ENCODE results near the gene MED13L. TPM values are rescaled to one million over a fixed set of nuclear protein-coding genes. Genes with fewer than 3 reads are reported as not detected.

The MED13L gene
- total and polyA plus RNA-seq, 2 donors (not counting 3 experiments of a cell fraction or from before 2014, with no cell fraction given): 27.4 to 93.6 TPM

GRCh38 chr12:115916910-115917668, 360.4 kb downstream of the MED13L start:
- CTCF ChIA-PET: interaction anchor here (0.6 to 8.1 kb wide), 31 partner anchors 8 to 1951 kb away, joined by 3 to 183 read pairs (median 5); partner anchors contain the start of genes RBM19 and TBX3
- Histone ChIP-seq H3K9me3 (replicated peaks; ENCODE audit: control insufficient read depth, insufficient read depth, low read length) (no peaks in the 10 kb centered on the region), H3K9ac (replicated peaks; ENCODE audit: extremely low read depth, insufficient read depth, low read length) (no peak overlapping the region), H3K9me1 (replicated peaks; ENCODE audit: control insufficient read depth, extremely low read depth, insufficient read depth, low read length) (no peaks in the 10 kb centered on the region), H4K20me1 (replicated peaks; ENCODE audit: control insufficient read depth, extremely low read depth, insufficient read depth, low read length) (no peaks in the 10 kb centered on the region), H3K27me3 (ENCODE audit: control insufficient read depth in 2 of 2, insufficient read depth in 2 of 2, low read length in 2 of 2) (peaks cover 0 to 2% of the 10 kb centered on the region in 2 experiments), H2AFZ (ENCODE audit: low read depth, low read length) (no peak overlapping the region), H3K36me3 (ENCODE audit: control insufficient read depth in 2 of 2, extremely low read depth in 1 of 2, insufficient read depth in 2 of 2, low read length in 2 of 2) (no peaks in the 10 kb centered on the region), H3K4me3 (replicated peaks in 1 of 3; ENCODE audit: insufficient read depth in 1 of 3, low read depth in 1 of 3, low read length in 3 of 3) (no peak overlapping the region), H3K4me1 (ENCODE audit: control insufficient read depth, extremely low read depth, insufficient read depth, low read length) (no peaks in the 10 kb centered on the region), H3K27ac (ENCODE audit: insufficient read depth, low read depth, low read length) (no peak overlapping the region), H3K4me2 (ENCODE audit: insufficient read depth, low read length) (no peak overlapping the region), H3K79me2 (ENCODE audit: control insufficient read depth, insufficient read depth, low read length) (no peaks in the 10 kb centered on the region)
- peak; percentile 5 for DNase-seq (ENCODE audit: low read depth, low spot score)
- intact Hi-C loops (cut with micrococcal nuclease): loop anchor here (1.0 kb wide), 4 partner anchors 1249 to 1937 kb away; no protein-coding TSS in a partner anchor
- POLR2A ChIA-PET: no interaction called here
- FAIRE-seq: peak; percentile 74
- TF ChIP-seq, protein P1, sequence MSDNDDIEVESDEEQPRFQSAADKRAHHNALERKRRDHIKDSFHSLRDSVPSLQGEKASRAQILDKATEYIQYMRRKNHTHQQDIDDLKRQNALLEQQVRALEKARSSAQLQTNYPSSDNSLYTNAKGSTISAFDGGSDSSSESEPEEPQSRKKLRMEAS (IDR thresholded peaks at IDR 0.05; ENCODE audit: insufficient read depth, insufficient read length): no peak
- TF ChIP-seq, protein P2, sequence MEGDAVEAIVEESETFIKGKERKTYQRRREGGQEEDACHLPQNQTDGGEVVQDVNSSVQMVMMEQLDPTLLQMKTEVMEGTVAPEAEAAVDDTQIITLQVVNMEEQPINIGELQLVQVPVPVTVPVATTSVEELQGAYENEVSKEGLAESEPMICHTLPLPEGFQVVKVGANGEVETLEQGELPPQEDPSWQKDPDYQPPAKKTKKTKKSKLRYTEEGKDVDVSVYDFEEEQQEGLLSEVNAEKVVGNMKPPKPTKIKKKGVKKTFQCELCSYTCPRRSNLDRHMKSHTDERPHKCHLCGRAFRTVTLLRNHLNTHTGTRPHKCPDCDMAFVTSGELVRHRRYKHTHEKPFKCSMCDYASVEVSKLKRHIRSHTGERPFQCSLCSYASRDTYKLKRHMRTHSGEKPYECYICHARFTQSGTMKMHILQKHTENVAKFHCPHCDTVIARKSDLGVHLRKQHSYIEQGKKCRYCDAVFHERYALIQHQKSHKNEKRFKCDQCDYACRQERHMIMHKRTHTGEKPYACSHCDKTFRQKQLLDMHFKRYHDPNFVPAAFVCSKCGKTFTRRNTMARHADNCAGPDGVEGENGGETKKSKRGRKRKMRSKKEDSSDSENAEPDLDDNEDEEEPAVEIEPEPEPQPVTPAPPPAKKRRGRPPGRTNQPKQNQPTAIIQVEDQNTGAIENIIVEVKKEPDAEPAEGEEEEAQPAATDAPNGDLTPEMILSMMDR (IDR thresholded peaks at IDR 0.05; ENCODE audit: extremely low read depth in 1 of 2, insufficient read depth in 1 of 2, low read depth in 1 of 2, low read length in 2 of 2): peak; percentile 77 to 89
- TF ChIP-seq GATA2 (IDR thresholded peaks at IDR 0.05; ENCODE audit: insufficient read depth, insufficient read length, low read depth, low read length): no peak
- no TSS peak for BruUV-seq (replicated peaks)
- dilution Hi-C loops (cut with MboI; ENCODE audit: extremely low pct_ligation_motif_present, low sequenced_read_pairs): no loop called here

DNA sequence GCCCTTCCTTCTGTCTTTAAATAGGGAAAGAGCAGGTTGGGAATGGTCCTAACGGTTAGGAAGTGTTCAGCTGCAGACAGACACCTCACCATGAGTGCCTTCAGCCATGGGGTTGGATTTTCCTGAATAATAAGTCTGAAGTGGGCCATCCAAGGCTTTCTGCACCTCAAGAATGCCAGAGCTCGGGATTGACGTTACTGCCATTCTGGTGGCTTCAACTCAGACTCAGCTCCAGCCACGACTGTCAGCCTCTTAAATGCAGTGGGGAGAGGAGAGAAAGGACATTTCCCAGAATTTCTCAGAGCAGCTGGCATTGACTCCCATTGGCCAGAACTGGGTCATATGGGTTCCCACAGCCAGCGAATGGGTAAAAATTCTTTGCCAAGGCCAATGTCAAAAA, 363.4 kb downstream of the MED13L start:
- Histone ChIP-seq H3K4me1 (ENCODE audit: control insufficient read depth, extremely low read depth, insufficient read depth, low read length) (no peaks in the 10 kb centered on the region), H3K36me3 (ENCODE audit: control insufficient read depth in 2 of 2, extremely low read depth in 1 of 2, insufficient read depth in 2 of 2, low read length in 2 of 2) (no peaks in the 10 kb centered on the region), H3K9ac (replicated peaks; ENCODE audit: extremely low read depth, insufficient read depth, low read length) (no peak overlapping the region), H4K20me1 (replicated peaks; ENCODE audit: control insufficient read depth, extremely low read depth, insufficient read depth, low read length) (no peaks in the 10 kb centered on the region), H3K4me2 (ENCODE audit: insufficient read depth, low read length) (no peak overlapping the region), H3K4me3 (replicated peaks in 1 of 3; ENCODE audit: insufficient read depth in 1 of 3, low read depth in 1 of 3, low read length in 3 of 3) (no peak overlapping the region), H3K27ac (ENCODE audit: insufficient read depth, low read depth, low read length) (no peak overlapping the region), H3K9me1 (replicated peaks; ENCODE audit: control insufficient read depth, extremely low read depth, insufficient read depth, low read length) (no peaks in the 10 kb centered on the region), H3K9me3 (replicated peaks; ENCODE audit: control insufficient read depth, insufficient read depth, low read length) (no peaks in the 10 kb centered on the region), H3K79me2 (ENCODE audit: control insufficient read depth, insufficient read depth, low read length) (no peaks in the 10 kb centered on the region), H3K27me3 (ENCODE audit: control insufficient read depth in 2 of 2, insufficient read depth in 2 of 2, low read length in 2 of 2) (no peaks in the 10 kb centered on the region), H2AFZ (ENCODE audit: low read depth, low read length) (no peak overlapping the region)
- ChIA-PET CTCF (interaction anchor here (1.6 to 8.1 kb wide), 3 partner anchors 1252 to 1933 kb away, joined by 8 to 183 read pairs (median 10); no protein-coding TSS in a partner anchor), POLR2A (no interaction called here)
- TF ChIP-seq EZH2 (IDR thresholded peaks at IDR 0.05; ENCODE audit: borderline replicate concordance, low read depth, low read length, severe bottlenecking) (no peak), GATA2 (IDR thresholded peaks at IDR 0.05; ENCODE audit: insufficient read depth, insufficient read length, low read depth, low read length) (no peak), POLR2AphosphoS5 (IDR thresholded peaks at IDR 0.05; ENCODE audit: insufficient read depth, low read depth, low read length) (no peak), FOS (IDR thresholded peaks at IDR 0.05; ENCODE audit: borderline replicate concordance, insufficient read depth, low read length) (no peak), MYC (IDR thresholded peaks at IDR 0.05; ENCODE audit: low read depth, low read length) (no peak), POLR2A (IDR thresholded peaks at IDR 0.05; ENCODE audit: low read depth, low read length) (no peak), JUN (IDR thresholded peaks at IDR 0.05; ENCODE audit: borderline replicate concordance, insufficient read depth, insufficient read length, low read depth) (no peak)
- TF ChIP-seq, protein P1 (IDR thresholded peaks at IDR 0.05; ENCODE audit: insufficient read depth, insufficient read length): no peak
- TF ChIP-seq, protein P2 (IDR thresholded peaks at IDR 0.05; ENCODE audit: extremely low read depth in 1 of 2, insufficient read depth in 1 of 2, low read depth in 1 of 2, low read length in 2 of 2): no peak
- dilution Hi-C loops (cut with MboI; ENCODE audit: extremely low pct_ligation_motif_present, low sequenced_read_pairs) (no loop called here), intact Hi-C loops (cut with micrococcal nuclease) (no loop called here)
- no peak for DNase-seq (ENCODE audit: low read depth, low spot score)
- no TSS peak for BruUV-seq (replicated peaks)
- no peak for FAIRE-seq
